Mesothelial cell of epicardium (in vitro differentiated cells): ENCODE measurements around the gene HAUS3. TPM values are rescaled to one million over a fixed set of nuclear protein-coding genes. Genes with fewer than 3 reads are reported as not detected.

Experiments used
- DNase-seq, 2 experiments: peaks; one replicate each; pipeline ENCODE4 v3.0.0; 2021; ENCODE audit warnings: low spot score in 2 of 2; ENCODE audit not compliant: unreplicated experiment in 2 of 2
- H3K27ac Mint-ChIP-seq: 2 replicates; pipeline ENCODE4 v1.8.0; 2021; ENCODE audit warnings: mixed read lengths
- H3K27me3 Mint-ChIP-seq: 2 replicates; pipeline ENCODE4 v1.8.0; 2021; ENCODE audit warnings: low read depth, mixed read lengths
- H3K36me3 Mint-ChIP-seq: 2 replicates; pipeline ENCODE4 v1.8.0; 2021; ENCODE audit warnings: mixed read lengths
- H3K4me1 Mint-ChIP-seq: 2 replicates; pipeline ENCODE4 v1.8.0; 2021; ENCODE audit warnings: mixed read lengths
- H3K4me3 Mint-ChIP-seq: 2 replicates; pipeline ENCODE4 v1.8.0; 2021; ENCODE audit warnings: mild to moderate bottlenecking, moderate library complexity, mixed read lengths
- H3K9me3 Mint-ChIP-seq: 2 replicates; pipeline ENCODE4 v1.8.0; 2021; ENCODE audit warnings: mixed read lengths
- CTCF ChIP-seq: fragments of 200-600 bp; sonication (generic); IDR thresholded peaks from one replicate; pipeline ENCODE4 v1.5.0; 2021; ENCODE audit warnings: antibody characterized with exemption; ENCODE audit not compliant: unreplicated experiment
- total RNA-seq: library from RNA; stranded (reverse); gene quantifications from 3 replicates; pipeline ENCODE4 v1.2.1, GENCODE V29; 2021

The HAUS3 gene
- total RNA-seq, 1 donor from 2014 or later = 16.9 TPM

GRCh38 chr4:2183394-2183793, 58.5 kb downstream of the HAUS3 start:
- peaks cover 21% of the 10 kb centered on the region for H3K9me3 Mint-ChIP-seq
- no peak overlapping the region for H3K4me3 Mint-ChIP-seq
- H3K27me3 Mint-ChIP-seq = no peaks in the 10 kb centered on the region
- no peak overlapping the region for H3K27ac Mint-ChIP-seq
- no peak for TF ChIP-seq CTCF
- H3K36me3 Mint-ChIP-seq = peaks cover 11% of the 10 kb centered on the region
- no peak for DNase-seq
- peaks cover 7% of the 10 kb centered on the region for H3K4me1 Mint-ChIP-seq

- peaks cover 11% of the 10 kb centered on the region for H3K36me3 Mint-ChIP-seq
- H3K27ac Mint-ChIP-seq = no peak overlapping the region
- H3K27me3 Mint-ChIP-seq = no peaks in the 10 kb centered on the region
- no peak overlapping the region for H3K4me3 Mint-ChIP-seq
- no peak for TF ChIP-seq CTCF
- H3K9me3 Mint-ChIP-seq = peaks cover 21% of the 10 kb centered on the region
- no peak for DNase-seq
- H3K4me1 Mint-ChIP-seq = peaks cover 7% of the 10 kb centered on the region
Measured at GRCh38 chr4:2182994-2183393, 58.9 kb downstream of the HAUS3 start.

GRCh38 chr4:2180410-2180809, 61.5 kb downstream of the HAUS3 start:
- peaks cover 7% of the 10 kb centered on the region for H3K4me1 Mint-ChIP-seq
- H3K27me3 Mint-ChIP-seq = no peaks in the 10 kb centered on the region
- DNase-seq = no peak
- H3K36me3 Mint-ChIP-seq = peaks cover 5% of the 10 kb centered on the region
- no peak overlapping the region for H3K27ac Mint-ChIP-seq
- no peak overlapping the region for H3K4me3 Mint-ChIP-seq
- no peak for TF ChIP-seq CTCF
- peaks cover 8% of the 10 kb centered on the region for H3K9me3 Mint-ChIP-seq

GRCh38 chr4:2179717-2180116, 62.2 kb downstream of the HAUS3 start:
- no peaks in the 10 kb centered on the region for H3K27me3 Mint-ChIP-seq
- peaks cover 7% of the 10 kb centered on the region for H3K4me1 Mint-ChIP-seq
- no peak overlapping the region for H3K4me3 Mint-ChIP-seq
- DNase-seq = no peak
- no peak for TF ChIP-seq CTCF
- peaks cover 5% of the 10 kb centered on the region for H3K36me3 Mint-ChIP-seq
- H3K27ac Mint-ChIP-seq = no peak overlapping the region
- H3K9me3 Mint-ChIP-seq = peaks cover 8% of the 10 kb centered on the region

- peaks cover 8% of the 10 kb centered on the region for H3K9me3 Mint-ChIP-seq
- DNase-seq = no peak
- H3K27ac Mint-ChIP-seq = no peak overlapping the region
- H3K4me3 Mint-ChIP-seq = no peak overlapping the region
- H3K36me3 Mint-ChIP-seq = peaks cover 5% of the 10 kb centered on the region
- no peaks in the 10 kb centered on the region for H3K27me3 Mint-ChIP-seq
- no peak for TF ChIP-seq CTCF
- H3K4me1 Mint-ChIP-seq = peaks cover 7% of the 10 kb centered on the region
Measured at GRCh38 chr4:2178986-2179385, 62.9 kb downstream of the HAUS3 start.

Other genes starting within 250 kb of the HAUS3 start
- gene NELFA, start 233.1 kb downstream of the HAUS3 start, total RNA-seq = 53.0 to 55.8 TPM (median 55.8 TPM) in 3 replicates
- 25.2 to 28.2 TPM (median 25.2 TPM) in 3 replicates for gene NAT8L, start 182.8 kb downstream of the HAUS3 start, total RNA-seq
- 3.7 to 5.8 TPM (median 4.5 TPM) in 3 replicates for gene POLN, start within 50 bp of the HAUS3 start, total RNA-seq
- gene MXD4, start 20.0 kb upstream of the HAUS3 start, total RNA-seq = 95.2 to 104 TPM (median 99.4 TPM) in 3 replicates
- gene ZFYVE28, start 176.5 kb upstream of the HAUS3 start, total RNA-seq = 0.38 to 0.51 TPM (median 0.45 TPM) in 3 replicates
- 0.11 TPM in 1 of 3 replicates, not detected in the others for gene CFAP99, start 176.8 kb upstream of the HAUS3 start, total RNA-seq
- gene RNF4, start 227.0 kb upstream of the HAUS3 start, total RNA-seq = 59.8 to 63.8 TPM (median 61.0 TPM) in 3 replicates